ENCODE data around the gene NOS1AP.
"Not testable (repeated sequence)": the region's sequence is repeated elsewhere in the genome, so short reads cannot be mapped to it uniquely, and the experiment has no call there.

The NOS1AP gene

DNA sequence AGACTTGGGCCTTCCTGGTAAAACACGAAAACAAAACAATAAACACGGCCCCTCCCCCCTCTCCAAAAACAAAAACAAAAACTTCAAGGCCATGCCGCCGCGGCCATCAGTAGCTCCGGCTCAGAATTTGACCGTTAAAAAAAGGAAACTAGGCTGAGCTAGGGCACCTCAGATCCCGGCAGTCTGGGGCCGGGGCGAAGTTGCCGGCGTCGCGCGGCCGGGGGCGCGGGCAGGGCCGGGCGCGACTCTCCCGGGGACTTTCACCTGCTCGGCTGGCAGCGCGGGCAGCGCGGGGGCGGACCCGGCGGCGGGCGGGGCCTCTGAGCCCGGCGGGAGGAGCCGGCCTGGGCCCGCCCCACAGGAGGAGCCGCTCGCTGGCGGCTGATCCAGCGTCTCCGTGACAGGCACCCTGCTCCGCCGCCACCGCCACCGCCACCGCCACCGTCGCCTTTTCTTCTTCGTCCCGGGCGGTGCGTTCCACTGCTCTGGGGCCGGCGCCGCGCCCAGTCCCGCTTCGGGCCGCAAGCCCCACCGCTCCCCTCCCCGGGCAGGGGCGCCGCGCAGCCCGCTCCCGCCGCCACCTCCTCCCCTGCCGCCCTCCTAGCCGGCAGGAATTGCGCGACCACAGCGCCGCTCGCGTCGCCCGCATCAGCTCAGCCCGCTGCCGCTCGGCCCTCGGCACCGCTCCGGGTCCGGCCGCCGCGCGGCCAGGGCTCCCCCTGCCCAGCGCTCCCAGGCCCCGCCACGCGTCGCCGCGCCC, at the start of gene NOS1AP:
Gene NOS1AP (plus strand): TSS at position 358 of the 760 bp plus-strand sequence. CDS start 487 bp downstream, outside the sequence.
- DNase-seq = peak; percentile 39

GRCh38 chr1:162020150-162020549, 49.3 kb upstream of the NOS1AP start:
- no peak for DNase-seq

- no peak for DNase-seq
Observed at GRCh38 chr1:162021124-162021523, 48.4 kb upstream of the NOS1AP start.

DNA sequence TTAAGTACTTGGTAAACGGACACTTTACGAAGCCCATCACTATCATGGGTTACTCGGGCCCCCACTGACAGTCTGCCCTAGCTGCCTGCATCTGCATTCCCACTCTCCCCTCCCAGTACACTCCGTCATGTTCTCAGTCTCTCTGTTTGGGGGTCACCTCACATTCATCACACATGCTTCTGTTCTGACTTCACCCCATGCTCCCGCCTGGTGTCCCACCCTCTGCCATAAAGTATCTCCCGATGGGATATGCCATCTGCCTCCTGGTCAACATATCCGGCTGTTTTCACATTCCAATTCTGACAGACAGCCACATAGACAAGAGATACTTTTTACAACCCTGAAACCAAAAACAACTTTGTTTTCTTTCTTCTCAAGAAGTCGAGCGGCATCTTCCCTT, 46.9 kb upstream of the NOS1AP start:
- no peak for DNase-seq

DNA sequence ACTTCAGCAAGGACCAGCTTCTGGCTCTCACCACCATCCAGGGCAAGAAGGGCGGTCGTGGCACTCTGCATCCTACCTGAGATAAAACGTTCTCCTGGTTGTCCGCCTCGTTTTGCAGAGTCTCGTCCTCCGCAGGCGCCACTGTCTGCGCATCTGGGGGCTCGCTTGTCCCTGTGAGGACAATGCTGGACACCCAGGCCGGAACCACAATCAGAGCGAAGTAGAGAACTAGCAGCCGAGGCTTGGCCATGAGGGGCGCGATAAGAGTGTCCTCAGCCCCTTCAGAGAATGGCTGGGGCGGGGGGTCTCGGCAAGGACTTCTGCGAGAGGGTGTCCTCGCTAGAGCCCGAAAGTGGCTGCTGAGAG, 46.3 kb upstream of the NOS1AP start:
- no peak for DNase-seq

DNA sequence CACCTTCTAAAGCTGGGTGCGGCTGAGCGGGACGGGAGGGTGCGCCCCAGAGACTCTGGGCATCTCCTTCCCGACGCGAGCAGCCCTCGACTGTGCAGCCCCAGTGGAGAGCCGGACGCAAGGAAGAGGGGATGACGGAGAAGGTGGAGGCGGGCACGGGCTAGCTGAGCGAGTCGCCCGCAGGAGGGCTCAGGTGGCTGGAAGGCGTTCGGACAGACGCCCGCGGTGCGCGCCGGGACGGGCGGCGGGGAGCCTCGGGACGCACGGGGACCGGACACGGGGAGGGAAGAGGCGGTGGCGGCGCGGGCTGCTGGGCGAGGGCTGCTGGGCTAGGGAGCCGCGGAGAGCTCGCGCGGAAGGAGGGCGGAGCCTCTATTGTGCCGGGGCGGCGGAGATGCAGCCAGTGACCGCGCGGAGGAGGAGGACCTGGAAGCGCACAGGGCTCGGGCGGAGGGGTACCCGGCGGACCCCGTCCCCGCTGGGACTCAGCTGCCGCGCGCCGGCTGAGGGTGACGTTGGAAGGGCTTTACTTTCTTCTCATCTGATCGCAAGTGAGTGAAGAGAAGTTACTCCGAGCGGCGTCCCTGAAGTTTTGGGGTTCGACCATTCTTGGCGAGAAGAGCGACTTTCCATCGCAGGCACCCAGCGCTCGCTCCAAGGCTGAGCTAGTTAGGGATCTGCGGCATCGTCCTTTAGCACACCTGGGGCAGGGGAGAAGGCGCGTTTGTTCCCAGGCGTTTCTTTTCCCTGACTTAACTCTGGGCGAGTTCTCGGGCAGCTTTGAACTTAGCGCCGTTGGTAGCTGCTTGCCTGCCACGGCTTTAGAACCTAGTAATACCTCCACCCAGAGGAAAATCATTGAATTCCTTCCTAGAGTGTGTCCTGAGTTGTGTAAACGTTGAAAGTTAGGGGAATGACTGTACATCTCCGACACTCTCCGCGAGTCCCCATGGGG, 45.7 kb upstream of the NOS1AP start, which contains the start of gene OLFML2B:
Gene OLFML2B (minus strand): TSS at position 323 of the 955 bp plus-strand sequence. CDS start 439 bp downstream, outside the sequence.
- DNase-seq = no peak

GRCh38 chr1:162025541-162025940, 44.0 kb upstream of the NOS1AP start:
- DNase-seq = no peak

- DNase-seq = no peak
Observed at GRCh38 chr1:162026881-162027280, 42.6 kb upstream of the NOS1AP start.

DNA sequence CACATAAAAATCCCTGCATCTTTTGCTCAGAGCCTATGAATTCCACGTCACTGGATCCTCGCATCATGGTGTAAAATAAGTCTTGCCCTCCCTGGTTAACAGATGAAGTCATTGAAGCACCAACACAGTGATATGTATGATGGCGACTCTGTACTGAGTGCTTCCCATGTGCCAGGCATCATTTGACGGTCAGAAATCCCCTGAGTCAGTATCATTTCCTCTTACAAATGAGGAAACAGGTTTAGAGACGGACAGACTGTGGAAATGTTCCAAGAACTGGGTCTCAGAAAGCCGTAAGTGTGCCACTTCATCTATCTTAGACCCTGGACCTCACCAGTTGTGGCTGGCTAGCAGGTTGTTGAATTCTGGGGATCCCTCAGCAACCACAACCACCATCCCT, 40.8 kb upstream of the NOS1AP start:
- no peak for DNase-seq

- DNase-seq = no peak
Observed at GRCh38 chr1:162029157-162029556, 40.3 kb upstream of the NOS1AP start.

DNA sequence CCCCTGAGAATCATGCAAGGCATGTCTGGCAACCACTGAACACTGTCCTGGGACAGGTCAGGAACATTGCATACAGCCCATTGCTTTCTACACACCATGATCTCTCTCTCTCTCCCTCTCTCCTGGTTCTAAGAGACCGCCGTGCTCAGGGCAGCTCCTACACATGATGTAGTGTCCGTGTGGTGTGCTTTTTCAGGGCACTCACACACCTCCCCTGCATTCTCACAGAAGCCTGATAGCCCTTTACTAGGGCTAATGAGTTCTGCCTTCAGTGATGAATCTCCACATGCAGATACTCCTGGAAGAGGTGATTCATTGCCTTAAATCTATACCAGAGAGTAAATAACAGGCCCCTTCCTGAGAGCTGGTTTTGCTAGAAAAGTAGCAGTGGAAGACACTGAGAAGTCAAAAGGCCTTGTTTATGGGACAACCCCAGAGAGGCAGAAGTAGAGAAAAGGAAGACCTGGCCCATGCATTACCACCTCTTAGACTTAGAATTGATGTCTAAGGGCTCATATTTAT, 38.7 kb upstream of the NOS1AP start:
- DNase-seq = no peak

DNA sequence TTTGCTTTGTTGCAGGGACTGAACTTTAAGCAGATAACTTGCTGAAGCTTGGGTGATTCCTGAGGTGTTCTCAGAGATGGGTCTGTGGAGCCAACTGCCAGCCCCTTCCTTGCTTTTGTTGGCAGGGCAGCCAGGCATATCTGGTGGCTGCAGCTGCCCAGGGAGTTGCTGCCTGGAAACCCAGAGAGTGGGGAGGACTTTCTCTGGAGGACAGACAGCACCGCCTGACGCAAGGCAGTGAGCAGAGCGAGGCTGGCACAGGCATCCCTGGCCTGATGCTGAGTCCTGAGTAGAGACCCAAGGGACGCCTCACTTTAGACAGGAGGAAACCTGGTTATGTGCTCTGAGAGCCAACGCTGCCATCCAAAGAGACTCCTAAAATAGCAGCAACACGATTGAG, 36.1 kb upstream of the NOS1AP start:
- DNase-seq = no peak

DNA sequence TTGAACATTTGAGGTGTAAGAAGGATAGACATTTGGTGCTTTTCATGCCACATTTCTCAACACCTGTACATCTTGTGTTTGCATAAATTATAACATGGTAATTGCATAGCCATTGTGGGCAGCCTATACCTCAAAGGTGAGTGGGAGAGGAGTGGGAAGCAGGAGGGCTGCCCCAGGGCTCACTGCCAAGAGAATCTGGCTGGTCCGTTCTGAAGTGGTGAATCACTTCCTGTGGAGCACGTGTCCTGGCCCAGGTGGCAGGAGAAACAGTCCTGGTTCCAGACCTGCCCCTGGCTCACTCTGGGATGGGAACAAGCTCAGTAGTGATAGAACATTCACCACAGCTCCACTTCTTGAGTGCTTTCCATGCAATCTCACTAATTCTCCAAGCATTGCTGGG, 34.2 kb upstream of the NOS1AP start:
- DNase-seq = peak; percentile 47

- DNase-seq = no peak
Observed at GRCh38 chr1:162036163-162036562, 33.3 kb upstream of the NOS1AP start.

- DNase-seq = no peak
Observed at GRCh38 chr1:162038624-162039023, 30.9 kb upstream of the NOS1AP start.

DNA sequence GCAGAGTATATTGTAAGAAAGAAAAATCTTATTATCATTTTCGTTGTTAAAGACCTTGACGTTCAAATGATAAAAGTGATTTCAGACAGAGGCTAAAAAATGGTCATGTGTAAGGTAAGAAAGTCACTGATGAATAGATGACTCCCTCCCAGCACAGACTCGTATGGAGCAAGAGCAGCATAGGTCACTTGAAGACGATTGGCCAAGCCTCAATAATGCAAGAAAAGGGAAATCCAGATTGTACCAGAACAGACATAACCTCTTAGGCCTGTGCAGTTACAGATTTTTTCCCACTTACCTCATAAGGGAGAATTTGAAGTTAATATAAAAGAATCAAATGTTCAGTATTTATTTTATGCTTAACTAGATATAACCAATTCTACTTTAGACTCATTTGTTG, 29.5 kb upstream of the NOS1AP start:
- no peak for DNase-seq

DNA sequence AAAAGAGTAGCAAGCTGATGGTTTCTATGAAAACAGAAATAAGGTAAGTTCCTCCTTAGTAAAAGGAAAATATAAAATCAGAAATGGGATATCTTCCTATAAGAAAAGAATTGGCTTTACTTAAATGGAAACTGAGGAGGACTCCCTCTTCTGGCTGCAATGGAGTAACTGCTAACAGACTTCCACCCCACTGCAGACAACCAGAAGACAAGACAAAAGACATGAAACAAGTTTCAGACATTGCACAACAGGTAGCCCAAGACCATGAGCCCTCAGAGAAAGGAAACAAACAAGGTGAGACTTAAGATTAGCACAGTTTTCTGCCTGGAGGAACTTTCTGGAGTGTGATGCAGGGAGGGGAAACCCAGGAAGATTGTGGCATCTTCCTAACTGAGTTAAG, 28.8 kb upstream of the NOS1AP start:
- no peak for DNase-seq

- no peak for DNase-seq
Observed at GRCh38 chr1:162042361-162042760, 27.1 kb upstream of the NOS1AP start.

- DNase-seq = no peak
Observed at GRCh38 chr1:162046921-162047320, 22.6 kb upstream of the NOS1AP start.

GRCh38 chr1:162053949-162054348, 15.5 kb upstream of the NOS1AP start:
- not testable (repeated sequence) for DNase-seq

GRCh38 chr1:162055062-162055461, 14.4 kb upstream of the NOS1AP start:
- DNase-seq = no peak

- peak; percentile 26 for DNase-seq
Observed at GRCh38 chr1:162056043-162056442, 13.4 kb upstream of the NOS1AP start.

DNA sequence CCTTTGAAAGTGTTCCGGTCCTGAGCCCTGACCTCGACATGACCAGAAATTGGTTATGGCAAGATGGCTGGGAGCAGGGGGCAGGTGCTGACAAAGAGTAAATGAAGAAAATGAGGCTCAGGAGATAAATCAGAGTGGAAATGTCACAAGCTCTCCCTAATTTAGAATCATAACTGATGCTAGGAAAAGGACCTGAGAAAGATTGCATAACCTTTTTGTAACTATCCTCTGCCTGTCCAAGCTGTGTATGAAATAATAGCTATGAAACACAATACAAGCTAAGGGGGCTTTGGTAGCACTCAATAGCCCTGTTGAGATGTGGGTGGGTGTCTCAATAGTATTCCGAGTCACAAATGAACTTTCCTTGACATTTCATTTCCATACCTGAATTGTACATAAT, 12.9 kb upstream of the NOS1AP start:
- no peak for DNase-seq

GRCh38 chr1:162059721-162060120, 9.8 kb upstream of the NOS1AP start:
- no peak for DNase-seq

Data from NCI-H2029 treated with DMSO at 0.1 percent for 48 hours (cell line).